Sciatic nerve (tissue), 2 donors: Measurements from ENCODE around the gene TENT5C. TPM values are rescaled to one million over a fixed set of nuclear protein-coding genes. Genes with fewer than 3 reads are reported as not detected.

Experiments
- ATAC-seq: fragments of 200-7000 bp; cut with Tn5 transposase; one replicate; pipeline ENCODE4 v1.9.1; 2020; ENCODE audit warnings: mild to moderate bottlenecking, moderate library complexity
- DNase-seq: peaks from one replicate; pipeline ENCODE4 v3.0.0-alpha.2; 2020; ENCODE audit warnings: low spot score
- intact Hi-C: fragments of 100-400 bp; cut with DNase I; formaldehyde crosslinking; loops from one replicate; pipeline ENCODE4 v1.14.2; 2022
- total RNA-seq: library from RNA; stranded (reverse); fragmentation: NEBNext Ultra II Directional; extraction: Animal tissue kit (Norgen Biotek cat#: 25700); gene quantifications from one replicate; pipeline ENCODE4 v1.2.1, GENCODE V29; 2021
- donor health status: DM: no; HTN: no; CAD: no.
- donor health status: DM: no; HTN: no; CAD: no.

Gene TENT5C
- total RNA-seq, 1 donor from 2014 or later, result 37.0 TPM

GRCh38 chr1:117646007-117646811, 40.4 kb downstream of the TENT5C start:
- no peak for DNase-seq
- intact Hi-C loops, result no loop called here
- peak; percentile 15 for ATAC-seq

- DNase-seq (no peak), ATAC-seq (no peak)
- intact Hi-C loops, result no loop called here
These were observed 41.1 kb downstream of the TENT5C start for GRCh38 chr1:117646956-117647355.

- DNase-seq (no peak), ATAC-seq (no peak)
- intact Hi-C loops, result no loop called here
These were observed 42.2 kb downstream of the TENT5C start for GRCh38 chr1:117648015-117648414.

- intact Hi-C loops, result no loop called here
- no peak for DNase-seq
- ATAC-seq, result no peak
These were observed 45.2 kb downstream of the TENT5C start for GRCh38 chr1:117650840-117651568.

- DNase-seq (no peak), ATAC-seq (no peak)
- intact Hi-C loops, result no loop called here
These were observed 45.8 kb downstream of the TENT5C start for GRCh38 chr1:117651616-117652015.

- ATAC-seq, result no peak
- intact Hi-C loops, result no loop called here
- DNase-seq, result no peak
These were observed 46.6 kb downstream of the TENT5C start for GRCh38 chr1:117652421-117652820.

GRCh38 chr1:117653195-117653594, 47.3 kb downstream of the TENT5C start:
- DNase-seq (no peak), ATAC-seq (no peak)
- intact Hi-C loops, result no loop called here

GRCh38 chr1:117653732-117654492, 48.1 kb downstream of the TENT5C start:
- intact Hi-C loops, result no loop called here
- DNase-seq (no peak), ATAC-seq (no peak)

GRCh38 chr1:117654493-117655219, 48.8 kb downstream of the TENT5C start:
- DNase-seq (no peak), ATAC-seq (no peak)

GRCh38 chr1:117655220-117655577, 49.4 kb downstream of the TENT5C start:
- no peak for DNase-seq
- intact Hi-C loops, result no loop called here
- no peak for ATAC-seq

More at GRCh38 chr1:117654493-117655219, 48.8 kb downstream of the TENT5C start:
- intact Hi-C loops, result no loop called here

GRCh38 chr1:117656202-117656641, 50.4 kb downstream of the TENT5C start:
- no peak for DNase-seq
- ATAC-seq, result peak; percentile 18
- intact Hi-C loops, result no loop called here

GRCh38 chr1:117657031-117657430, 51.2 kb downstream of the TENT5C start:
- DNase-seq, result no peak
- intact Hi-C loops, result no loop called here
- no peak for ATAC-seq

GRCh38 chr1:117657949-117658660, 52.3 kb downstream of the TENT5C start:
- ATAC-seq (no peak), DNase-seq (no peak)
- intact Hi-C loops, result no loop called here

GRCh38 chr1:117658676-117659075, 52.8 kb downstream of the TENT5C start:
- DNase-seq (no peak), ATAC-seq (no peak)
- intact Hi-C loops, result no loop called here

GRCh38 chr1:117659550-117660270, 53.9 kb downstream of the TENT5C start:
- DNase-seq (no peak), ATAC-seq (no peak)
- intact Hi-C loops, result no loop called here

GRCh38 chr1:117660271-117660965, 54.6 kb downstream of the TENT5C start:
- ATAC-seq (no peak), DNase-seq (no peak)
- intact Hi-C loops, result no loop called here

GRCh38 chr1:117661027-117661426, 55.2 kb downstream of the TENT5C start:
- DNase-seq, result no peak
- ATAC-seq, result no peak
- intact Hi-C loops, result no loop called here
